HEK293 (cell line): ENCODE results near the gene THRA.

Experiments used
- BCL6B ChIP-seq: fragments of 450-650 bp; formaldehyde crosslinking; IDR thresholded peaks from 2 replicates; pipeline ENCODE4 v1.5.1; 2017; ENCODE audit warnings: missing biosample characterization, missing genetic modification characterization
- CTCF ChIP-seq: fragments of 450-650 bp; formaldehyde crosslinking; IDR thresholded peaks from 2 replicates; pipeline ENCODE4 v1.5.1; 2016; ENCODE audit warnings: missing biosample characterization, missing genetic modification characterization
- GLIS2 ChIP-seq: fragments of 450-650 bp; formaldehyde crosslinking; IDR thresholded peaks from 2 replicates; pipeline ENCODE4 v1.5.1; 2016; ENCODE audit warnings: missing biosample characterization, missing genetic modification characterization
- HIC1 ChIP-seq: fragments of 450-650 bp; formaldehyde crosslinking; IDR thresholded peaks from 2 replicates; pipeline ENCODE4 v1.5.1; 2016; ENCODE audit warnings: missing biosample characterization, missing genetic modification characterization
- KLF16 ChIP-seq: fragments of 450-650 bp; formaldehyde crosslinking; IDR thresholded peaks from 2 replicates; pipeline ENCODE4 v1.5.1; 2017; ENCODE audit warnings: missing biosample characterization, missing genetic modification characterization
- RBAK ChIP-seq: fragments of 450-650 bp; formaldehyde crosslinking; IDR thresholded peaks from 2 replicates; pipeline ENCODE4 v1.5.1; 2016; ENCODE audit warnings: missing biosample characterization, missing genetic modification characterization
- SP7 ChIP-seq: fragments of 450-650 bp; formaldehyde crosslinking; IDR thresholded peaks from 2 replicates; pipeline ENCODE4 v1.5.1; 2016; ENCODE audit warnings: missing biosample characterization, missing genetic modification characterization
- TRIM28 ChIP-seq: IDR thresholded peaks from 2 replicates; pipeline ENCODE4 v1.6.1; 2011; ENCODE audit warnings: low read length, control low read depth, borderline replicate concordance
- WT1 ChIP-seq: fragments of 450-650 bp; formaldehyde crosslinking; IDR thresholded peaks from 2 replicates; pipeline ENCODE4 v1.5.1; 2016; ENCODE audit warnings: missing biosample characterization, missing genetic modification characterization
- ZBTB21 ChIP-seq: fragments of 450-650 bp; formaldehyde crosslinking; IDR thresholded peaks from 2 replicates; pipeline ENCODE4 v1.5.1; 2017; ENCODE audit warnings: missing biosample characterization, missing genetic modification characterization
- ZBTB7A ChIP-seq: fragments of 450-650 bp; formaldehyde crosslinking; IDR thresholded peaks from 2 replicates; pipeline ENCODE4 v1.5.1; 2016; ENCODE audit warnings: low read depth, missing biosample characterization, missing genetic modification characterization
- ZNF10 ChIP-seq: fragments of 450-650 bp; formaldehyde crosslinking; IDR thresholded peaks from 2 replicates; pipeline ENCODE4 v1.5.1; 2017; ENCODE audit warnings: missing biosample characterization, missing genetic modification characterization
- ZNF112 ChIP-seq: fragments of 450-650 bp; formaldehyde crosslinking; IDR thresholded peaks from 2 replicates; pipeline ENCODE4 v1.5.0; 2017; ENCODE audit warnings: missing biosample characterization, missing genetic modification characterization
- ZNF121 ChIP-seq: fragments of 450-650 bp; formaldehyde crosslinking; IDR thresholded peaks from 2 replicates; pipeline ENCODE4 v1.5.1; 2016; ENCODE audit warnings: missing biosample characterization, missing genetic modification characterization
- ZNF148 ChIP-seq: fragments of 450-650 bp; formaldehyde crosslinking; IDR thresholded peaks from 2 replicates; pipeline ENCODE4 v1.5.0; 2017; ENCODE audit warnings: missing biosample characterization, missing genetic modification characterization, borderline replicate concordance
- ZNF184 ChIP-seq: fragments of 450-650 bp; IDR thresholded peaks from 2 replicates; pipeline ENCODE4 v1.5.1; 2018; ENCODE audit warnings: missing biosample characterization, mild to moderate bottlenecking, missing genetic modification characterization
- ZNF19 ChIP-seq: fragments of 450-650 bp; formaldehyde crosslinking; IDR thresholded peaks from 2 replicates; pipeline ENCODE4; 2016; ENCODE audit warnings: missing biosample characterization, missing genetic modification characterization, low read depth
- ZNF221 ChIP-seq: fragments of 450-650 bp; formaldehyde crosslinking; IDR thresholded peaks from 2 replicates; pipeline ENCODE4 v1.5.1; 2017; ENCODE audit warnings: missing biosample characterization, missing genetic modification characterization, borderline replicate concordance
- ZNF223 ChIP-seq: fragments of 450-650 bp; formaldehyde crosslinking; IDR thresholded peaks from 2 replicates; pipeline ENCODE4 v1.5.1; 2016; ENCODE audit warnings: missing biosample characterization, missing genetic modification characterization
- ZNF266 ChIP-seq: fragments of 450-650 bp; formaldehyde crosslinking; IDR thresholded peaks from 2 replicates; pipeline ENCODE4 v1.5.1; 2016; ENCODE audit warnings: missing biosample characterization, missing genetic modification characterization, low read depth
- ZNF274 ChIP-seq, 2 experiments: fragments of 200-500 bp in 1 of 2; fragments of 450-650 bp in 1 of 2; sonication (Bioruptor generic) in 1 of 2; formaldehyde crosslinking in 1 of 2; IDR thresholded peaks; 2 replicates each; pipeline versions ENCODE4 v1.5.1 to v1.6.1; 2014 to 2016; ENCODE audit warnings: borderline replicate concordance in 1 of 2, inconsistent platforms in 1 of 2, low read length in 1 of 2, missing biosample characterization in 1 of 2, missing genetic modification characterization in 1 of 2
- ZNF280C ChIP-seq: fragments of 450-650 bp; formaldehyde crosslinking; IDR thresholded peaks from 2 replicates; pipeline ENCODE4 v1.5.1; 2016; ENCODE audit warnings: missing biosample characterization, missing genetic modification characterization
- ZNF350 ChIP-seq: fragments of 450-650 bp; formaldehyde crosslinking; IDR thresholded peaks from 2 replicates; pipeline ENCODE4 v1.5.0; 2017; ENCODE audit warnings: missing biosample characterization, mild to moderate bottlenecking, missing genetic modification characterization
- ZNF501 ChIP-seq: fragments of 450-650 bp; formaldehyde crosslinking; IDR thresholded peaks from 2 replicates; pipeline ENCODE4 v1.5.1; 2016; ENCODE audit warnings: missing biosample characterization, missing genetic modification characterization
- ZNF549 ChIP-seq: fragments of 450-650 bp; IDR thresholded peaks from 2 replicates; pipeline ENCODE4 v1.5.1; 2018; ENCODE audit warnings: missing biosample characterization, missing genetic modification characterization, mild to moderate bottlenecking, inconsistent platforms, moderate library complexity
- ZNF600 ChIP-seq: fragments of 450-650 bp; formaldehyde crosslinking; IDR thresholded peaks from 2 replicates; pipeline ENCODE4 v1.5.1; 2016; ENCODE audit warnings: missing biosample characterization, missing genetic modification characterization
- ZNF843 ChIP-seq: fragments of 450-650 bp; formaldehyde crosslinking; IDR thresholded peaks from 2 replicates; pipeline ENCODE4 v1.5.1; 2016; ENCODE audit warnings: missing biosample characterization, missing genetic modification characterization
- ZSCAN18 ChIP-seq: fragments of 450-650 bp; formaldehyde crosslinking; IDR thresholded peaks from 2 replicates; pipeline ENCODE4 v1.5.1; 2016; ENCODE audit warnings: missing biosample characterization, missing genetic modification characterization

THRA gene

GRCh38 chr17:40068917-40069750 lies 6.4 kb downstream of the THRA start (continued):
- TF ChIP-seq CTCF (no peak), ZNF600 (tag by site-specific recombination) (no peak; the same call in 1 of the 2 replicates), TRIM28 (no peak), ZNF549 (tag by site-specific recombination) (no peak), ZNF266 (tag by site-specific recombination) (no peak; the same call in 1 of the 2 replicates), ZNF350 (tag by site-specific recombination) (no peak), ZNF843 (peak; percentile 76), ZNF19 (tag by site-specific recombination) (no peak), ZNF223 (tag by site-specific recombination) (peak; percentile 66; the same call in 1 of the 2 replicates), ZSCAN18 (tag by site-specific recombination) (peak; percentile 92; the same call in 1 of the 2 replicates), ZNF148 (peak; percentile 67; the same call in 1 of the 2 replicates), ZNF221 (tag by site-specific recombination) (no peak), ZNF112 (no peak), ZNF280C (tag by site-specific recombination) (no peak), KLF16 (tag by site-specific recombination) (peak; percentile 94), WT1 (tag by site-specific recombination) (peak; percentile 93), RBAK (tag by site-specific recombination) (no peak), SP7 (tag by site-specific recombination) (peak; percentile 41; the same call in 1 of the 2 replicates), ZBTB21 (tag by site-specific recombination) (peak; percentile 36; the same call in 1 of the 2 replicates), ZNF274 (IDR thresholded peaks at IDR 0.05; ENCODE audit: low read length) (no peak), ZNF274 (tag by site-specific recombination; IDR thresholded peaks at IDR 0.05; ENCODE audit: borderline replicate concordance) (no peak), ZNF184 (no peak), GLIS2 (no peak; the same call in 1 of the 2 replicates), BCL6B (tag by site-specific recombination) (no peak), ZNF501 (tag by site-specific recombination) (peak; percentile 85), ZNF121 (tag by site-specific recombination) (no peak), ZNF10 (no peak; the same call in 1 of the 2 replicates), HIC1 (peak; percentile 65), ZBTB7A (tag by site-specific recombination) (peak; percentile 50; the same call in 1 of the 2 replicates)
